Uterus (tissue), 4 donors: ENCODE data around the gene CDH13. TPM values are rescaled to one million over a fixed set of nuclear protein-coding genes. Genes with fewer than 3 reads are reported as not detected.

ENCODE experiments used
- DNase-seq, 2 donors: peaks; one replicate each; pipeline ENCODE4 v3.0.0-alpha.2; 2019 to 2020
- H3K27ac ChIP-seq, 2 donors: fragments of 200-600 bp; sonication (generic); 1 replicate in 1 of 2; 2 replicates in 1 of 2; pipeline ENCODE4 v1.5.1; 2016 to 2018
- H3K27me3 ChIP-seq, 2 donors: fragments of 200-600 bp; sonication (generic); one replicate each; pipeline ENCODE4 v1.5.1; 2018 to 2019; ENCODE audit warnings: control low read depth in 1 of 2
- H3K36me3 ChIP-seq, 2 donors: fragments of 200-600 bp; sonication (generic); one replicate each; pipeline ENCODE4 v1.5.1; 2019; ENCODE audit warnings: control low read depth in 1 of 2
- H3K4me1 ChIP-seq, 2 donors: fragments of 200-600 bp; sonication (generic); one replicate each; pipeline ENCODE4 v1.5.1; 2018 to 2019; ENCODE audit warnings: control low read depth in 1 of 2
- H3K4me3 ChIP-seq, 2 donors: fragments of 200-600 bp; sonication (generic); 1 replicate in 1 of 2; 2 replicates in 1 of 2; pipeline ENCODE4 v1.5.1; 2018 to 2019; ENCODE audit warnings: mild to moderate bottlenecking in 1 of 2
- H3K9me3 ChIP-seq, 2 donors: fragments of 200-600 bp; sonication (generic); one replicate each; pipeline ENCODE4 v1.5.1; 2019; ENCODE audit warnings: control low read depth in 1 of 2
- CTCF ChIP-seq, 4 experiments: fragments of 200-600 bp in 2 of 4; fragments of 450-650 bp in 2 of 4; sonication (generic) in 2 of 4; IDR thresholded peaks; one replicate each; pipeline ENCODE4 v1.5.1; 2016 to 2019; ENCODE audit warnings: antibody characterized with exemption in 4 of 4, mild to moderate bottlenecking in 2 of 4, moderate library complexity in 1 of 4
- POLR2A ChIP-seq, 2 donors: fragments of 450-650 bp; IDR thresholded peaks; one replicate each; pipeline ENCODE4 v1.6.1; 2016; ENCODE audit warnings: antibody characterized with exemption in 2 of 2, mild to moderate bottlenecking in 1 of 2, moderate library complexity in 1 of 2
- intact Hi-C: fragments of 100-400 bp; cut with DNase I; formaldehyde crosslinking; loops from one replicate; pipeline ENCODE4 v1.15.1; 2023; ENCODE audit warnings: low total_unique reads
- total RNA-seq, 4 donors: library from RNA; depleted of rRNA in 3 of 4; stranded (reverse); fragments of >200 nt in 3 of 4; gene quantifications; one replicate each; pipeline versions ENCODE4 v1.1.0 to v1.2.4, GENCODE V29; 2014 to 2023
- donor health status: DM: yes; HTN: yes; CAD: no.

Gene CDH13
- total RNA-seq, 4 donors from 2014 or later, result 49.1 to 99.4 (median 82.7) TPM

GRCh38 chr16:83365166-83365565 lies 738.4 kb downstream of the CDH13 start:
- intact Hi-C loops, result no loop called here
- Histone ChIP-seq H3K4me1 (no peaks in the 10 kb centered on the region), H3K27me3 (no peaks in the 10 kb centered on the region), H3K4me3 (no peak overlapping the region), H3K9me3 (no peaks in the 10 kb centered on the region), H3K36me3 (no peaks in the 10 kb centered on the region), H3K27ac (no peak overlapping the region)
- TF ChIP-seq CTCF (IDR thresholded peaks at IDR 0.05), result no peak
- TF ChIP-seq POLR2A (IDR thresholded peaks at IDR 0.05), result no peak
- DNase-seq, result no peak

GRCh38 chr16:83366228-83366627 lies 739.5 kb downstream of the CDH13 start:
- intact Hi-C loops, result no loop called here
- H3K36me3 ChIP-seq, result no peaks in the 10 kb centered on the region
- H3K4me1 ChIP-seq, result no peaks in the 10 kb centered on the region
- no peak overlapping the region for H3K27ac ChIP-seq
- no peaks in the 10 kb centered on the region for H3K9me3 ChIP-seq
- DNase-seq, result no peak
- TF ChIP-seq POLR2A (IDR thresholded peaks at IDR 0.05), result no peak
- TF ChIP-seq CTCF (IDR thresholded peaks at IDR 0.05), result no peak
- H3K4me3 ChIP-seq, result no peak overlapping the region
- H3K27me3 ChIP-seq, result no peaks in the 10 kb centered on the region

- no peaks in the 10 kb centered on the region for H3K36me3 ChIP-seq
- H3K4me3 ChIP-seq, result no peak overlapping the region
- H3K9me3 ChIP-seq, result no peaks in the 10 kb centered on the region
- TF ChIP-seq POLR2A (IDR thresholded peaks at IDR 0.05), result no peak
- TF ChIP-seq CTCF (IDR thresholded peaks at IDR 0.05), result no peak
- H3K4me1 ChIP-seq, result no peaks in the 10 kb centered on the region
- intact Hi-C loops, result no loop called here
- no peak for DNase-seq
- no peaks in the 10 kb centered on the region for H3K27me3 ChIP-seq
- no peak overlapping the region for H3K27ac ChIP-seq
Measured at GRCh38 chr16:83374979-83375378, 748.2 kb downstream of the CDH13 start.

- no peaks in the 10 kb centered on the region for H3K4me1 ChIP-seq
- no peak for TF ChIP-seq CTCF (IDR thresholded peaks at IDR 0.05)
- no peak for TF ChIP-seq POLR2A (IDR thresholded peaks at IDR 0.05)
- H3K27me3 ChIP-seq, result no peaks in the 10 kb centered on the region
- no peaks in the 10 kb centered on the region for H3K9me3 ChIP-seq
- H3K27ac ChIP-seq, result peak overlapping the region in 1 of 2 donors; percentile 12
- no peak overlapping the region for H3K4me3 ChIP-seq
- no peaks in the 10 kb centered on the region for H3K36me3 ChIP-seq
- intact Hi-C loops, result no loop called here
- no peak for DNase-seq
Measured at GRCh38 chr16:83389751-83390150, 763.0 kb downstream of the CDH13 start.

GRCh38 chr16:83390759-83391158 lies 764.0 kb downstream of the CDH13 start:
- no peak for DNase-seq
- no peaks in the 10 kb centered on the region for H3K27me3 ChIP-seq
- no peaks in the 10 kb centered on the region for H3K9me3 ChIP-seq
- intact Hi-C loops, result no loop called here
- H3K4me3 ChIP-seq, result no peak overlapping the region
- H3K4me1 ChIP-seq, result no peaks in the 10 kb centered on the region
- peak overlapping the region in 1 of 2 donors; percentile 12 for H3K27ac ChIP-seq
- TF ChIP-seq POLR2A (IDR thresholded peaks at IDR 0.05), result no peak
- no peak for TF ChIP-seq CTCF (IDR thresholded peaks at IDR 0.05)
- H3K36me3 ChIP-seq, result no peaks in the 10 kb centered on the region
